CMK (cell line): ENCODE measurements around the gene OLFM1.
"Not testable (repeated sequence)": the region's sequence is repeated elsewhere in the genome, so short reads cannot be mapped to it uniquely, and the experiment has no call there.

Experiments used
- DNase-seq: peaks from one replicate; pipeline ENCODE4 v3.0.0-alpha.2; 2010; ENCODE audit warnings: low read depth

OLFM1 gene

DNA sequence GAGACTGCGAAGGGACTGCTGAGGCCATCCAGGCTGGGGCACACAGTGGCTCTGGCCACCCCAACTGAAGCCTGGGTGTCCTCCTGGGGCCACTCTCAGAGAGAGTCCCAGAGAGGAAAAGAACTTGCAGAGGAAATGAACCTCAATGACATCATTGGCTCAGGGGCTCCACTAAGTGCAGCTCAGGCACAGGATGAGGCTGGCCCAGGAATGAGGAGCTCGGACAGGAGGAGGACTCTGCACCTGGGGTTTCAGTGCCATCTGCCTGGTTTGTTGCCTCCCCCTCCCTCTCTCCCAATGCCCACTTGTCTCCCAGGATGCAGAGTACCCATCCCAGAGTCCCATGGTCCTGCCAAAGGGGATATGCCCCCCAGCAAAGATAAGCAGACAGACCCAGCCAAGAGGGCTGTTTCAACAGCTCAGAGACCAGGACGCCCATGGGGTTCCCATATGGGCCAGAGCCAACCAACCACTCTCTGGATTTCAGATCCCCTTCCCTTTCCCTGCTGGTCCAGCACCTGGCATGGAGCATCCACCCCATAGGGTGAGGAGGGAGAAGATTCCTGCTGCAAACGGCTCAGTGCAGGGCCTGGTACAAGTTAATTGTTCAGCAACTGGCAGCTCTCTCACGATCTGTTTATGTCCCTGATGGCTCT, 26.9 kb upstream of the OLFM1 start:
- no peak for DNase-seq

DNA sequence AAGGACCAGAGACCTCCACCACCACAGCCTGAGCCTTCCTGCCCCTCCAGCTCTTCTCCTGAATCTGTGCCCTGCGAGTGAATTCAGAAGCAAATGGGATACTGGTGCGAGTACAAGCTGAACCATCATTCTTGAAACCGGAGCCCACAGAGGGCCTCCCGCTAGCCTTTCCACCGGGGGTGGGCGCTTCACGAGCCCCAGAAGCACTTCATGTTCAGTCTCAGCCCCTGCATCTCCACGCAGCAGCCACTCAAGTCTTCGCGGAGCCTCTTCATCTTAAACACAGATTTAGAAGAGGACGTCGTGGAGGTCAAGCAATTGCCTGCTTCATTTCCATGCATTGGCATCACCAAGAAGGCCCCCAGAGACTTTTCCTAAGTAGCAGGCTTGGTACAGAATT, 26.0 kb upstream of the OLFM1 start:
- DNase-seq, result no peak

DNA sequence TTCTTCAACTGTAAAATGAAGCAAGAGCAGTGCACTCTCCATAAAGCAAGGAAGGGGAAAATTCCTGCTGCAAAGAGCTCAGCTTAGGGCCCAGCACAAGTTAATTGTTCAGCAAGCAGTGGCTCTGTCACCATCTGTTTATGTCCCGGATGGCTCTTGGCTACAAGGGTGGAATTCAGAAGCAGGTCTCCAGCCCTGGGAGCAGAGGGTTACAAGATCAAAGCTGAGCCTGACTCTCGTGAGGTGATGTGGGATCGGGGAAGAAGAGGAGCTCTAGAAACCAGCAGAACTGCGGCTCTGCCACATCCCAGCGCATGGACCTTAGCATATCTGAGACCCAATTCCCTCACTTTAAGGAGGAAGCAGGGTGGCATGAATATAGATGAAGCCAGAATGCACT, 25.2 kb upstream of the OLFM1 start:
- no peak for DNase-seq

DNA sequence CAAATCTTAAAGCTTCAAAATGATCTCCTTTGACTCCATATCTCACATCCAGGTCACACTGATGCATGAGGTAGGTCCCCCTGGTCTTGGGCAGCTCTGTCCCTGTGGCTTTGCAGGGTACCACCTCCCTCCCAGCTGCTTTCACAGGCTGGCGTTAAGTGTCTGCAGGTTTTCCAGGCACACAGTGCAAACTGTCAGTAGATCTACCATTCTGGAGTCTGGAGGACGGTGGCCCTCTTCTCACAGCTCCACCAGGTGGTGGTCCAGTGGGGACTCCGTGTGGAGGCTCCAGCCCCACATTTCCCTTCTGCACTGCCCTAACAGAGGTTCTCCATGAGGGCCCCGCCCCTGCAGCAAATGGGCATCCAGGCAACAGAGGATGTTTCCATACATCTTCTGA, 24.0 kb upstream of the OLFM1 start:
- DNase-seq, result not testable (repeated sequence)

DNA sequence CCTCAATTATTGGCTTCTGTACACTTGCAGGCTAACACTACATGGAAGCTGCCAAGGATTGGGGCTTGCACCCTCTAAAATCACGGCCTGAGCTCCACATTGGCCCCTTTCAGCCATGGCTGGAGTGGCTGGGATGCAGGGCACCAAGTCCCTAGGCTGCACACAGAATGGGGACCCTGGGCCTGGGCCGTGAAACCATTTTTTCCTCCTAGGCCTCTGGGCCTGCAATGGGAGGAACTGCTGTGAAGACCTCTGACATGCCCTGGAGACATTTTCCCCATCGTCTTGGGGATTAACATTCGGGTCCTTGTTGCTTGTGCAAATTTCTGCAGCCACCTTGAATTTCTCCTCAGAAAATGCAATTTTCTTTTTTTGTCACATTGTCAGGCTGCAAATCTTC, 23.6 kb upstream of the OLFM1 start:
- DNase-seq, result not testable (repeated sequence)

DNA sequence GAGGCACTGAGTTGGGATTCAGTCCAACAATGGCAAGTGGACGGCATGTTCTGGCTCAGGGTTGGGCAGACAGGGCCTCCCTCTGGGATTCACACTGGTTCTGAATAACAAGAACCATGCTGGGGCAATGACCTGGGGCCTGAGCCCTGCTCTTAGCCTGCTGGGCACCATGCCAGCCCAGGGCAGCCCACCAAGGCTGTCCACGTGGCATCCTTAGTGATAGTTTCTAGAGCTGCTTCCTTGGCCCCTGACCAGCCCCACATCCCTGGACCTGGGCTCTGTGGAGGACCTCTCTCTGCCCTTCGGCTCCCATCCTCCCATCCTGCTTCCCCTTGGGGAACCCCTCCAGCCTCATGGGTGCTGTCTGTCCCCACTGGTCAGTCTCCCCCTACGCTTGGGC, 22.3 kb upstream of the OLFM1 start:
- no peak for DNase-seq

DNA sequence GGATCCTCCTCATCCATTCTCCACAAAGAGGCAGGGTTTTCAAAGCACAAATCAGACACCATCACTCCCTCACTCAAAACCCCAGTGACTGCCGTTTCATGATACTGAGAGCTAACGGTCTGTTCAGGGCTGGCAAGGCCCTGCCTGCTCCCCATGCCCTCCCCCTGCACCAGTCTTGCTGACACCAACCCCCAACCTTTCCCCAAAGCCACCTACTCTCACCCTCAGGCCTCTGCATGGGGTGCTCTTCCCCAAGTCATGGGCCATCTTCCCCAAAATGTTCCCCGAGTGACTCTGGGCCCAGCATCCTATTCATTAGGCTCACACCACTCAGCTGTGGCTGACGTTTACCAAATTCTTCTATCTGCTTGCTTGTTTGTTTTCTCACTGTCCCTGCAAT, 21.7 kb upstream of the OLFM1 start:
- no peak for DNase-seq

DNA sequence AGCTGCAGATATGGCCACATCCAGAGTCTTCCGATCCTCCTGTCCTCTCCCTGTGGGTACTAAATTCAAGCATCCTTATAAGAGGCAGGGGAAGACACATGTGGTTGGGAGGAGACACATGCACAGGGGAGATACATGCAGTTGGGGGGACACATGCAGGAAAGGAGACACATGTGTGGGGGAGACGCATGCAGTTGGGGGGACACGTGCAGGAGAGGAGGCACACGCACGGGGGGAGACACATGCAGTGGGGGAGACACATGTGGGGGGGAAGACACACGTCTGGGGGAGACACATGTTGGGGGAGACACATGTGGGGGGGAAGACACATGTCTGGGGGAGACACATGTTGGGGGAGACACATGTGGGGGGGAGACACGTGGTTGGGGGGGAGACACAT, 21.2 kb upstream of the OLFM1 start:
- DNase-seq, result no peak

DNA sequence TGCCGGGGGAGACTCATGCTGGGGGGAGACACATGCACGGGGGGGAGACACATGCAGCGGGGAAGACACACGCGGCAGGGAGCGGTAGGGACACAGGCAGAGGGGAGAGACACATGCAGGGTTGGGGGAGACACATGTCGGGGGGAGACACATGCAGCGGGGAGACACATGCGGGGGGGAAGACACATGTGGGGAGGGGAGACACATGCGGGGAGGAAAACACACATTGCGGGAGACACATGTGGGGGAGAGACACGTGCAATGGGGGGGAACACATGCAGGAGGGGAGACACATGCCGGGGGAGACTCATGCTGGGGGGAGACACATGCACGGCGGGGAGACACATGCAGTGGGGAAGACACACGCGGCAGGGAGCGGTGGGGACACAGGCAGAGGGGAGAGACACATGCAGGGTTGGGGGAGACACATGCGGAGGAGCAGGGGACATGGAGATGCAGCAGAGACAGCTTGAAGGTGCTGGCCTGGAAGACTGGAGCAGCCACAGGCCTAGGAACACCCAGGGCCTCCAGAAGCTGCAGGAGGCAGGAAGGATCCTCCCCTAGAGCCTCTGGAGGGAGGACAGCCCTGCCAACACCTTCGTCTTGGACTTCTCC, 20.3 kb upstream of the OLFM1 start:
- no peak for DNase-seq

DNA sequence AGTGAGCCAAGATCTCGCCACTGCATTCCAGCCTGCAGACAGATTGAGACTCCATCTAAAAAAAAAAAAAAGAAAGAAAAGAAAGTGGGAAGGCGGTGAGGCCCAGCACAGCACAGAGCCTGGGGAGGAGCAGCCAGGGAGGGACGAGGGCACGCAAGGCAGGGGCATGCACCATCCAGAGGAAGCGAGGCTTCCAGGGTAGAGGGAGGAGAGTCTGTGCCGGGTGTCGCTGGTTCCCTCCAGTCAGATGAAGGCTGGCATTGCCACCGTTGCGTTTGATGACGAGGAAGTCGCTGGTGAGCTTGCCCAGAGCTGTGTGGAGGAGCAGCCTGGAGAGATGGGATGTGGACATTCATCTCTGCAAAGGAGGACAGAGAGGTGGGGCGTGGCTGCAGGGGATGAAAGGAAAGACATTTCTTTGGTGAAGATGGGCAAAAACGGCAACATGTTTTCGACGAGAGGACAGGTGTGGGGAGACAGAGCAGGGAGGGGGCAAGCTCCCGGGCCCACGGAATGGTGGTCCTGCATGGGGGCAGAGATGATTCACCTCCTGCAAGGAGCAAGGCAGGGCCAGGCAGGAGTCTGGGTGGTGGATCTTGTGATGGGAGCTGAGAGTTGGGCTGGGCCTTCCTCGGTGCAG, 18.6 kb upstream of the OLFM1 start:
- no peak for DNase-seq

DNA sequence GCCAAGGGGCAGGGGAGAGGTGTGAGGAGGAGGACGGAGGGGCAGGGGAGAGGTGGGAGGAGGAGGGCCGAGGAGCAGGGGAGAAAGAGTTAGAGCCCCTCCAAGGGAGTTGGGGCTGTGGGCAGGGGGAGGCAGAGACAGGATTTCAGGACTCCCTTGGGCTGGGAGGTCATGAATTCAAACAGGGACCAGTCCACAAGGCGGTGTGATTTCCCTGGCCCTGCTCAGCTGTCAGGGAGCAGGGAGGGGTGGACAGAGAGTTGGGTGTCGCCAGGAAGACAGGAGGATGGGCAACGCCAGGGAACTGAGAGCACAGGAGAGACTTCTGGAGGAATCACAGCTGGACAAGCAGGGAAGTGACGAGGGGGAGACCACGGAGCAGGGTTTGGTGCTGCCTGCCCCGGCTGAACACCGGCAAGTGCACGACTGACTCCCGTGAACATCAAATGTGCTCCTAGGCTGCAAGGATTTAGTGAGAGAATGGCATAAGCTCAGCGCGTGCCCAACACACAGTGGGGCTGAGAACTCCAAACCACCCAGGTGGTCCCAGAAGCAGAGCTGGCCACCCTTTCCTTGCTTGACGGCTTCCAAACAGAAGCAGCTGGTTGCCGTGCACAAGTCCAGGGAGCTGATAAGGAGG, 17.8 kb upstream of the OLFM1 start:
- DNase-seq, result no peak

DNA sequence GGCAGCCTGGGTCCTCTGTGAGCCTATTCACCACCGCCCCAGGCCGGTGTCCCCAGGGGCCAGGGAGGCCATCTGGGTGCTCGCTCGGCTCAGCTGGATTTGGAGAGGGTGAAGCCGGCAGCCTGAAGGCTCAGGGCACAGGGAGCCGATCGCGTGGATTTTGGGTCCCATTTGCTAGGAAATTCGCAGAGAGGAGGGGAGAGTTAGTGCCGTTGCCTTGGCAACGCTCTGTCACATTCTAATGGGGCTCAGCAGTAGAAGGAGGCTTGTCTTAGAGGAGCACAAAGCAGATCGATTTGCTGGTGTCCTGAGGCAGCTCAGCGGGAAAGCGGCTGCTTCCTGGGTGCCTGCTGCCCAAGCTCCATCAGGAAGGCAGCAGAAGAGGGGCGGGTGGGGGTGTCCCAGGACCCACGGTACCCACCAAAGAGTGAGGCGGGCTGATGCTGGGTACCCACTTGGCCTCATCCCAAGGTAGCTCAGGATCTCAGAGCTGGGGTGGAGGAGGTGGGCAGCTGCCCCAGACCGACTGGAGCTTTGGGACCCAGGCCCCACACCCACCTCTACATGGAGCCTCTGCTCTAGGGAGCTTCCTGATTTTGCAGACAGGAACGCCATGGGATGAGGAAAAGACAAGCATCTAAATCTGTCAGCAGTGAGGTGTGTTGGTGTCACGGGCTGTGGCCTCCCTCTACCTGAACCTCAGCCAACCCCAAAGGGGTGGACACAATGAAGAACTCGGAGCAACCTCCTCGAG, 17.1 kb upstream of the OLFM1 start:
- DNase-seq, result no peak

DNA sequence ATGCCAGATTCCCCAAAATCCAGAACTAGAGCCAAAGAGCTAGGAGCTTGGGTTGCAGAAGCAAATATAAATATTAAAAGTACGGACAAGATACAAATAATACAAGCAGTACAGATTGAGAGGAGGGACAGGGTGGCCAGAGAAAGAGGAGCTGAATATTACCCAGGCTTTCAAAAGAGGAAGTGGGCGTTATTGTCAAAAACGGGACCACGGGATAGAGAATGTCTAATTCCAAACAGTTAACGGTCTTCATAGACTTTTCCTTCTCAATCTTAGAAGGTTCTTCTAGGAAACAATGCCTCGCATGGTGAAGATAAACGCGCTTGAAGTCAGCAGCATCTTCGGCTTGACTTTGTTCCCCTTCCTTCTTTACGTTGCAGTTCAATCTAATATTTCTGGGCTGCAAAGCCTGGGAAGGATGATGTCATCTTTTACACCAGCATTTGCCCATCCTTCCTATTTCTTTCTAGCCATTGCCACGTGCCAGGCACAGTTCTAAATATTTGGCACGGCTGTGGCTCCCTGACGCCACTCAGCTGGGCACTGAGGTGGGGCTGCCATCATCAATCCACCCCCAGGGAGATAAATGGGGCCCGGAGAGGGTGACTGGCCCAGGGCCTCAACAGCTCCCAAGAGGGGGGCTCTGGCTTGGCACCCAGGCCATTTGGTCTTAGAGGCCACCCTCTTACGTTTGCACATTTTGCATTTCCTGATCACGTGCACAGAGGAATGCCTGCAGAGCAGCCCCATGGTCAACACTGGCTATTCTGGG, 16.3 kb upstream of the OLFM1 start:
- DNase-seq, result no peak

DNA sequence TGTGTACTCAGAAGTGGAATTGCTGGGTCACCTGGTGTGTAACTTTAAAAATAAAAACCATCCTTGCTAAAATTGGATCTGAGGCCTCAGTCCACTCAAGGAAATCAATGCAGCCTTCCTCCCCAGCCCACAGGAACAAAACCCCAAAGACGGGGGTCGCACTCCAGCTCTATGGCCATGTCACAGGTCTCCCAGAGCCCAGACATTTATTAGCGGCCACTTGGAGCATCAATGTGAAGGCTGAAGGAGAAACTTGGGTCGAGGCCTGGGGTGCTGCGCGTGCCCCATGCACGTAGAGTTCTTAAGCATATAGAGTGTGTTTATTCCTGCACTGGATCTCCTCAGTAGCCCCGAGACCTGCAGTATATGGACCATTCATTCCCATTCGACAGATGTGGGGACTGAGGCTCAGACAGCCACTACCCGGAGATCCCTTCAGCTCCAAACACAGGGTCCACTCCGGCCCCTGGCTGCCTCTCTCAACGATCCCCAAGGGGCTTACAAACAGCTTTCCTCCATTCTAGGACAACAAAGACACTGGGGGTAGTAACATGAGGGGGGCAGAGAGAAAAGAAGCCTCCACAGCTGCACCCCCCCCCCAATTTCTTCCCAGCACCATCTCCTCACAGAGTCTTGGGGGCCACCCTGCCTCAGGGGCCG, 14.3 kb upstream of the OLFM1 start:
- no peak for DNase-seq

DNA sequence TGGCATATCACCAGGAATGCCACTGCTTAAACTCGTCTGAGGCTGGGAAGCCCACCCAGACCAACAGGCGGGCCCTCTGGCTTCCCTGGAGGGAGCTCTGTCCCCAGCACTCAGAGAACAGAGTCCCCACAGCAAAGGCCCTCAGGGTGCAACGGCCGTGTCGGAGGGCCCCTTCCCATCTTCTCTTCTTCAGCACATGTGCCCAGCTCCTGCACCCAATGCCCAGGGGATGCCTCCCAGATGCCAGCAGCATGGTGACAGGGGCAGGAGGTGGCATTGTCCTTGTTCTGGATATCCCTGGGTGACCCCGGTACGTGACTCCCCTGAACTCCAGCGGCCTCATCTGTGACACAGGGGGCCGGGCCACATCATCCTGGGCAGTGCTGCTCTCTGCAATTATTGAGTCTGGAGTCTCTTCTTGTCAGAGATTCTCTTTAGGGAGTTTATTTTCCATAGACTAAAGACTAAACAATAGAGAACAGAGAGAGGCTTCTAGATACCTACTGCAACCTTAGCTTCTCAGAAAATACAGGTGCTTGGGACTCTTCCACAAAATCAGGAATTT, 13.6 kb upstream of the OLFM1 start:
- no peak for DNase-seq

DNA sequence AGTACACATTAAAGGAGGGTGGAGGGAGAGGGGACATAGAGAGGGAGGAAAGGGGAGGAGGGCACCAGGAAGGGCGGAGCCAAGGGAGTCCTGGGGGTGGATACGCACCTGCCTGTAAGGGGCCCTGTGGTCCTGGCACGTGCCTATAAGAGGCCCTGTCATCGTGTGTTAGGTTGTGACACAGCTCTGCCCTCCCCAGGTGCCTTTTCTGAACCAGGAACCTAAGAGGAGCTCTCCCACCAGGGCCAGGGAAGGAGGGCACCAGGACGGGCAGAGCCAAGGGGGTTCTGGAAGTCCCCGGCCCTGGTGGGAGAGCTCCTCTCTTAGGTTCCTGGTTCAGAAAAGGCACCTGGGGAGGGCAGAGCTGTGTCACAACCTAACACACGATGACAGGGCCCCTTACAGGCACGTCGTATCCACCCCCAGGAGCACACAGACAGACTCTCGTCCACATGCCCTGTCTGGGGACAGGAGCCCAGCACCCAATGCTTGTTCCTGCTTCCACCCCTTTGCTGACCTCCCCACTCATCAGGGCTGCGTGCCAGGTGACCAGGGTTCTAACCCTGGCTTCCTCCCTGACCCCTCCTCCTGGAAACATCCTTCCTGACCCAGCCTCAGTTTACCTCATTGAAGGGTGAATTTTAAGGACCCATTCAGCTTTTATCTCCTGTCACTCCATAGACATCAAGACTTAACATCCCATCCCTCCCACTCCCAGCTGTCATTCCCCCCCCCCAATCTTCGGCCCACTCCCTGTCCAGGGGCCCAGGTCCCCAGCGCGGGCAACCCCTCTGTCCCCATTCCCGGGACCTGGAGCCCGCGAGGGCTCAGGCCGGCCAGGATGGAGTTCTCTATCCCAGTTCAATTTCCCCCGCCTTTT, 12.9 kb upstream of the OLFM1 start:
- DNase-seq, result no peak

DNA sequence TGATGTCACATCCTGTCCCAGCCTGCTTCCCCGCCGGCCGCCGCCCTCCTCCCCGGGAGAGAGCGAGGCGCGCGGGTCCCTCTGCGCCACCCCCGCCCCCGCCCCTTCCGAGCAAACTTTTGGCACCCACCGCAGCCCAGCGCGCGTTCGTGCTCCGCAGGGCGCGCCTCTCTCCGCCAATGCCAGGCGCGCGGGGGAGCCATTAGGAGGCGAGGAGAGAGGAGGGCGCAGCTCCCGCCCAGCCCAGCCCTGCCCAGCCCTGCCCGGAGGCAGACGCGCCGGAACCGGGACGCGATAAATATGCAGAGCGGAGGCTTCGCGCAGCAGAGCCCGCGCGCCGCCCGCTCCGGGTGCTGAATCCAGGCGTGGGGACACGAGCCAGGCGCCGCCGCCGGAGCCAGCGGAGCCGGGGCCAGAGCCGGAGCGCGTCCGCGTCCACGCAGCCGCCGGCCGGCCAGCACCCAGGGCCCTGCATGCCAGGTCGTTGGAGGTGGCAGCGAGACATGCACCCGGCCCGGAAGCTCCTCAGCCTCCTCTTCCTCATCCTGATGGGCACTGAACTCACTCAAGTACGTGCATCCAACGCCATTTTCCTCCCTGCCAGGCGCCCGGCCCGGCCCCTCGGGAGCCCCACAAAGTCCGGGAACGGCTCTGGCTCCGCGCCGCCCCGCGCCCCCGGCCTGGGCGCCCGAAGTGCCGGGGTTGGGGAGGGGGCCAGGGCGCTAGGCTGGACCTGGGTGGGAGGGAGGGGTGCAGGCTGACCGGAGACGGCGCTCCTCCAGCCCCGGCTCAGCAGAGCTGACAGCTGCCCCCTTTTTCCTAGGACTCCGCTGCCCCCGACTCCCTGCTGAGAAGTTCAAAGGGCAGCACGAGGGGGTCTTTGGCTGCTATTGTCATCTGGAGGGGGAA, 12.0 kb upstream of the OLFM1 start:
- no peak for DNase-seq

DNA sequence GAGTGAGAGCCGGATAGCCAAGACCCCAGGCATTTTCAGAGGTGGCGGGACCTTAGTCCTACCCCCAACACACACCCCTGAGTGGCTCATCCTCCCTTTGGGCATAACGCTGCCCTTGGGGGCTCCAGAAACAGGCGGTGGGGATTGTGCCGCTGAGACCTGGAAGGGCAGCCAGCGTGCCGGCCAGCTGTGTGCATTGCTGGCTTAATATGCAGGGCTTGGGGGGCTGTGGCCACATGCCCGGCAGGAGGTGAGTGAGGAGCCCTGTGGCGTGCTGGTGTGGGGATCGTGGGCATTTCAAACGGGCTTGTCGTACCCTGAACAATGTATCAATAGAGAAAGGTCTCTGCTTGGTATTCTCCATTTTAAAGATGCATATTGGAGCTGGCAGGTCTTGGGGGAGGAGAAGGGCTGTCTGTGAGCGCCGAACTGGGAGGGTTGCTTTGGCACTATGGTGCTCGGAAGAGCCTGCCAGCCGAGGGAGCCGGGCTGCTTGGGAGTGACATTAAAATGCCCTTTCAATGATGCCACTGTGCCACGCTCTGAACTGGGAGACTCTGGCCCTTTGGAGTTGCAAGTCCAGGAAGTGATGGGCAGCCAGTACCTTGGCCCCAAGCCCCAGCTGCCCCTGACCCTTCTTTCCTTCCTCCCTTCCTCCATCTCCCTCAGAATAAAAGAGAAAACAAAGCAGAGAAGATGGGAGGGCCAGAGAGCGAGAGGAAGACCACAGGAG, 11.2 kb upstream of the OLFM1 start:
- DNase-seq, result no peak
